OCI-LY1 (cell line): ENCODE measurements around the gene FYB2.

Experiments
- H2AFZ ChIP-seq: fragments of 200-600 bp; sonication (generic), shearing (Covaris generic); 2 replicates; pipeline ENCODE4 v1.6.0; 2014; ENCODE audit warnings: antibody characterized with exemption, mild to moderate bottlenecking, low read length
- H3F3A ChIP-seq: fragments of 200-600 bp; sonication (generic), shearing (Covaris generic); 2 replicates; pipeline ENCODE4 v1.6.0; 2014; ENCODE audit warnings: mild to moderate bottlenecking, antibody characterized with exemption, low read length, moderate library complexity; ENCODE audit not compliant: insufficient read depth
- H3K27ac ChIP-seq: fragments of 200-600 bp; sonication (generic); 2 replicates; pipeline ENCODE4 v1.5.1; 2014; ENCODE audit warnings: low read length, mixed run types, mild to moderate bottlenecking, low read depth; ENCODE audit not compliant: poor library complexity, severe bottlenecking
- H3K27me3 ChIP-seq: fragments of 200-600 bp; sonication (generic); 2 replicates; pipeline ENCODE4 v1.6.0; 2014; ENCODE audit warnings: antibody characterized with exemption, mild to moderate bottlenecking, low read length, moderate library complexity; ENCODE audit not compliant: insufficient read depth
- H3K36me3 ChIP-seq: fragments of 200-600 bp; sonication (generic); 2 replicates; pipeline ENCODE4 v1.6.1; 2014; ENCODE audit warnings: mild to moderate bottlenecking, antibody characterized with exemption, low read length, moderate library complexity, mixed read lengths; ENCODE audit not compliant: insufficient read depth
- H3K4me1 ChIP-seq: fragments of 200-600 bp; sonication (generic); 2 replicates; pipeline ENCODE4 v1.5.1; 2014; ENCODE audit warnings: mild to moderate bottlenecking, low read length, moderate library complexity; ENCODE audit not compliant: insufficient read depth, severe bottlenecking
- H3K4me2 ChIP-seq: fragments of 200-600 bp; sonication (generic), shearing (Covaris generic); 2 replicates; pipeline ENCODE4 v1.6.1; 2014; ENCODE audit warnings: low read length
- H3K4me3 ChIP-seq: fragments of 200-600 bp; sonication (generic); 2 replicates; pipeline ENCODE4 v1.5.1; 2014; ENCODE audit warnings: low read length, low read depth, mild to moderate bottlenecking, mixed read lengths; ENCODE audit not compliant: poor library complexity, severe bottlenecking
- H3K79me2 ChIP-seq: fragments of 200-600 bp; shearing (Covaris generic); 2 replicates; pipeline ENCODE4 v1.6.1; 2016; ENCODE audit warnings: mixed run types, low read length, mixed read lengths; ENCODE audit not compliant: insufficient read depth
- H3K9ac ChIP-seq: fragments of 200-600 bp; sonication (generic), shearing (Covaris generic); 2 replicates; pipeline ENCODE4 v1.6.1; 2014; ENCODE audit warnings: mild to moderate bottlenecking, low read length, mixed read lengths
- H3K9me2 ChIP-seq: fragments of 200-600 bp; sonication (generic), shearing (Covaris generic); 2 replicates; pipeline ENCODE4 v1.6.1; 2014; ENCODE audit warnings: low read depth, mild to moderate bottlenecking, low read length, mixed read lengths
- H3K9me3 ChIP-seq: fragments of 200-600 bp; shearing (Covaris generic); 2 replicates; pipeline ENCODE4 v1.6.1; 2014; ENCODE audit warnings: low read length, mixed read lengths
- H4K20me1 ChIP-seq: fragments of 200-600 bp; sonication (generic), shearing (Covaris generic); 2 replicates; pipeline ENCODE4 v1.6.0; 2016; ENCODE audit warnings: mild to moderate bottlenecking, low read length; ENCODE audit not compliant: insufficient read depth
- EZH2 ChIP-seq: fragments of 200-600 bp; sonication (generic), shearing (Covaris generic); IDR thresholded peaks from 2 replicates; pipeline ENCODE4 v1.8.0; 2017; ENCODE audit warnings: borderline replicate concordance, mixed run types, mild to moderate bottlenecking, antibody characterized with exemption, low read length, moderate library complexity, mixed read lengths
- TF ChIP-seq, protein P1 (sequence below): fragments of 200-600 bp; sonication (generic), shearing (Covaris generic); IDR thresholded peaks from 2 replicates; pipeline ENCODE4 v1.5.1; 2017; ENCODE audit warnings: mild to moderate bottlenecking, antibody characterized with exemption, low read length, moderate library complexity, mixed read lengths

Gene FYB2

DNA sequence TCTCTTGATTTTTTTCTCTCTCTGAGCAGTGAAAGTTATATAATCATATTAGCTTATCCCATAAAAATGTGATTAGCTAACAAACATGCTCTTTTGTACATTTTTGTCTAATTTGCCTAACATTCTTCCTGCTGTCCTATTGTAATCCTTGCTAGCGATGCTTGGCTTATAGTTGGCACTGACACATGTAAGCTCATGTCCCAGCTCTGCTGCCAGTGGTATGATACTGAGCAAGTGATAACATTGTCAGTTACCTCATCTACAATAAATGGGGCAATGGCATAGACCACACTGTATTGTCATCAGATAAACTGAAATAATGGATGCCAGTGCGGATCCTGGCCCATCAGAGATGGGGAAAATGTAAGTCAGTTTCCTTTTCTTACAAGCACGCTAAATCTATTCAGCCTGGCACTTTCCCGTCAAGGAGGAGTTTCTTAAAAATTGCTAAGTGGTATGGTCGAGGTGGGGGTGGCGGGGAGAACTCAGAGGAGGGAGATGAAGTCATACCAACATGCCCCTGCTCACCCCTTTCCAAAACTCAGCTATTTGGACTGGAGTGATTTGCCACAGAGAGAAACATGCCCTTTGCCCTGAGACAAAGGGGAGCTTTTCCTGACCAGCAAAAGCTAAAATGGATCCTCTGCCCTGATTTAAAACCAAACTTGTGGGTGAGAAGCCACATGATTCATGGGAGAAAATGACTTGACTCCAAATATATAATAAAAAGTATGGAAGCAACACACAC lies 1.3 kb downstream of the FYB2 start:
- no peaks in the 10 kb centered on the region for H3K9me3 ChIP-seq
- H3K27ac ChIP-seq = no peak overlapping the region
- no peaks in the 10 kb centered on the region for H3K4me1 ChIP-seq
- H3F3A ChIP-seq = no peaks in the 10 kb centered on the region
- no peaks in the 10 kb centered on the region for H3K27me3 ChIP-seq
- H3K79me2 ChIP-seq = no peaks in the 10 kb centered on the region
- H3K9me2 ChIP-seq = no peaks in the 10 kb centered on the region
- H3K9ac ChIP-seq = no peak overlapping the region
- H3K4me3 ChIP-seq = no peak overlapping the region
- H3K36me3 ChIP-seq = no peaks in the 10 kb centered on the region; the same call in 1 of the 2 replicates
- no peak for TF ChIP-seq EZH2
- TF ChIP-seq, protein P1, sequence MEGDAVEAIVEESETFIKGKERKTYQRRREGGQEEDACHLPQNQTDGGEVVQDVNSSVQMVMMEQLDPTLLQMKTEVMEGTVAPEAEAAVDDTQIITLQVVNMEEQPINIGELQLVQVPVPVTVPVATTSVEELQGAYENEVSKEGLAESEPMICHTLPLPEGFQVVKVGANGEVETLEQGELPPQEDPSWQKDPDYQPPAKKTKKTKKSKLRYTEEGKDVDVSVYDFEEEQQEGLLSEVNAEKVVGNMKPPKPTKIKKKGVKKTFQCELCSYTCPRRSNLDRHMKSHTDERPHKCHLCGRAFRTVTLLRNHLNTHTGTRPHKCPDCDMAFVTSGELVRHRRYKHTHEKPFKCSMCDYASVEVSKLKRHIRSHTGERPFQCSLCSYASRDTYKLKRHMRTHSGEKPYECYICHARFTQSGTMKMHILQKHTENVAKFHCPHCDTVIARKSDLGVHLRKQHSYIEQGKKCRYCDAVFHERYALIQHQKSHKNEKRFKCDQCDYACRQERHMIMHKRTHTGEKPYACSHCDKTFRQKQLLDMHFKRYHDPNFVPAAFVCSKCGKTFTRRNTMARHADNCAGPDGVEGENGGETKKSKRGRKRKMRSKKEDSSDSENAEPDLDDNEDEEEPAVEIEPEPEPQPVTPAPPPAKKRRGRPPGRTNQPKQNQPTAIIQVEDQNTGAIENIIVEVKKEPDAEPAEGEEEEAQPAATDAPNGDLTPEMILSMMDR = no peak
- no peak overlapping the region for H3K4me2 ChIP-seq
- H2AFZ ChIP-seq = no peak overlapping the region
- H4K20me1 ChIP-seq = no peaks in the 10 kb centered on the region

DNA sequence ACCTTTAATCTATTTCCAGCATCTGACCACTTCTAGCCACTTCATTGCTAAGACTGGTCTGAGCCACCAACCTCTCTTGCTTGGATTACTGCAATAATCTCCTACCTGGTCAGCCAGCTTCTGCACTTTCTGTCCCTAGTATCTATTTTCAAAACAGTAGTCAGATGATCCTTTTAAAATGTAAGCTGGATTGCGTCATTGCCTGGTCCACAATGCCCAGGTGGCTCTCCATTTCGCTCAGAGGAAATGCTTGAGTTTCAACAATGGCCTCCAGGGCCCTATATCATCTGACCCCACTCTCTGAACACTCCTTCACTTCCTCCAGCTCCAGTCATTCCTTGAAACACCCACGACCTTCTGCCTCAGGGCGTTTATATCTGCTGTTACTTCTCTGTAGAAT lies 2.3 kb downstream of the FYB2 start:
- no peaks in the 10 kb centered on the region for H3F3A ChIP-seq
- no peak overlapping the region for H3K4me2 ChIP-seq
- H3K36me3 ChIP-seq = no peaks in the 10 kb centered on the region; the same call in 1 of the 2 replicates
- H4K20me1 ChIP-seq = no peaks in the 10 kb centered on the region
- H3K9me3 ChIP-seq = no peaks in the 10 kb centered on the region
- no peak overlapping the region for H2AFZ ChIP-seq
- no peak overlapping the region for H3K9ac ChIP-seq
- H3K9me2 ChIP-seq = no peaks in the 10 kb centered on the region
- H3K4me3 ChIP-seq = no peak overlapping the region
- no peak for TF ChIP-seq EZH2
- TF ChIP-seq, protein P1 = no peak
- H3K27ac ChIP-seq = no peak overlapping the region
- no peaks in the 10 kb centered on the region for H3K4me1 ChIP-seq
- H3K79me2 ChIP-seq = no peaks in the 10 kb centered on the region
- no peaks in the 10 kb centered on the region for H3K27me3 ChIP-seq

DNA sequence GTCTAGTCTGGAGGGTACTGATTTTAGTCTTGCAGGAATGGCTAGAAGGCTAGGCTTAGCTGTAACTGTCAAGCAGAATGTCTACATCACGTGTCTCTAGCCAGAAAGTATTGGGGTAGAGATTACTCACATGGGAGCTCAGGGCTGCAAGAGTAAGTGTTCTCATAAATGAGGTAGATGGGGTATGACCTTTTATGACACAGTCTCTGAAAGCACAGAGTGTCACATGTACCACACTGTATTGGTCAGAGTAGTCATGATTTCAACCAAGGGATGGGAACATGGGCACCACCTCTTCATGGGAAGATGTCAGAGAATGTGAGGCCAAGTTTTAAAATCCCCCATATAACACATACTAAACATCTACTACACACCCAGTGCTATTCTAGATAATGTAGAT lies 2.9 kb downstream of the FYB2 start:
- no peaks in the 10 kb centered on the region for H3K9me3 ChIP-seq
- no peak overlapping the region for H2AFZ ChIP-seq
- no peaks in the 10 kb centered on the region; the same call in 1 of the 2 replicates for H3K36me3 ChIP-seq
- no peaks in the 10 kb centered on the region for H3K27me3 ChIP-seq
- H3K79me2 ChIP-seq = no peaks in the 10 kb centered on the region
- H3K27ac ChIP-seq = no peak overlapping the region
- H3K4me2 ChIP-seq = no peak overlapping the region
- TF ChIP-seq EZH2 = no peak
- H4K20me1 ChIP-seq = no peaks in the 10 kb centered on the region
- H3K4me3 ChIP-seq = no peak overlapping the region
- H3F3A ChIP-seq = no peaks in the 10 kb centered on the region
- H3K9me2 ChIP-seq = no peaks in the 10 kb centered on the region
- H3K4me1 ChIP-seq = no peaks in the 10 kb centered on the region
- H3K9ac ChIP-seq = no peak overlapping the region

- Histone ChIP-seq H3K4me1 (no peaks in the 10 kb centered on the region), H3F3A (no peaks in the 10 kb centered on the region), H2AFZ (no peak overlapping the region), H3K9me2 (no peaks in the 10 kb centered on the region), H3K9me3 (no peaks in the 10 kb centered on the region), H3K27me3 (no peaks in the 10 kb centered on the region), H4K20me1 (no peaks in the 10 kb centered on the region), H3K4me3 (no peak overlapping the region), H3K9ac (no peak overlapping the region), H3K79me2 (no peaks in the 10 kb centered on the region), H3K36me3 (no peaks in the 10 kb centered on the region; the same call in 1 of the 2 replicates), H3K27ac (no peak overlapping the region), H3K4me2 (no peak overlapping the region)
- TF ChIP-seq EZH2 = no peak
These were observed 5.0 kb downstream of the FYB2 start for GRCh38 chr1:56814205-56814604.
